Tibial nerve (tissue), 4 donors: Measurements from ENCODE around the gene KLHL24. TPM values are rescaled to one million over a fixed set of nuclear protein-coding genes. Genes with fewer than 3 reads are reported as not detected.
"Not testable (repeated sequence)": the region's sequence is repeated elsewhere in the genome, so short reads cannot be mapped to it uniquely, and the experiment has no call there.

Source experiments
- DNase-seq, 2 donors: peaks; one replicate each; pipeline ENCODE4 v3.0.0-alpha.2; 2019; ENCODE audit warnings: low spot score in 2 of 2
- H3K27ac ChIP-seq, 4 donors: fragments of 200-600 bp; sonication (generic) in 3 of 4; one replicate each; pipeline ENCODE4 v1.5.1; 2017 to 2019; ENCODE audit warnings: mild to moderate bottlenecking in 1 of 4
- H3K27me3 ChIP-seq, 2 donors: fragments of 200-600 bp; sonication (generic) in 1 of 2; one replicate each; pipeline versions ENCODE4 v1.5.1 to v1.6.0; 2017 to 2019
- H3K36me3 ChIP-seq, 3 donors: fragments of 200-600 bp; sonication (generic); one replicate each; pipeline ENCODE4 v1.5.1; 2018 to 2019
- H3K4me1 ChIP-seq, 4 donors: fragments of 200-600 bp; sonication (generic) in 3 of 4; one replicate each; pipeline ENCODE4 v1.5.1; 2017 to 2019
- H3K4me3 ChIP-seq, 4 donors: fragments of 200-600 bp; sonication (generic) in 3 of 4; one replicate each; pipeline ENCODE4 v1.5.1; 2017 to 2019; ENCODE audit warnings: mild to moderate bottlenecking in 1 of 4, moderate library complexity in 1 of 4
- H3K9me3 ChIP-seq, 4 donors: fragments of 200-600 bp; sonication (generic) in 3 of 4; one replicate each; pipeline ENCODE4 v1.5.1; 2017 to 2019
- CTCF ChIP-seq, 5 experiments: fragments of 200-600 bp in 3 of 5; fragments of 450-650 bp in 2 of 5; sonication (generic) in 3 of 5; IDR thresholded peaks; one replicate each; pipeline ENCODE4 v1.5.1; 2016 to 2019; ENCODE audit warnings: antibody characterized with exemption in 5 of 5, mild to moderate bottlenecking in 3 of 5, moderate library complexity in 2 of 5
- EP300 ChIP-seq, 2 donors: sonication (generic); formaldehyde crosslinking; IDR thresholded peaks; one replicate each; pipeline ENCODE4 v1.6.1; 2017; ENCODE audit warnings: antibody characterized with exemption in 2 of 2, mild to moderate bottlenecking in 1 of 2
- POLR2A ChIP-seq, 2 donors: fragments of 450-650 bp; IDR thresholded peaks; one replicate each; pipeline ENCODE4 v1.6.1; 2017; ENCODE audit warnings: antibody characterized with exemption in 2 of 2, mild to moderate bottlenecking in 2 of 2, moderate library complexity in 2 of 2
- WGBS, 2 donors: methylation state at CpG; one replicate each; pipeline ENCODE4 v1.1.5; 2018; 5-methylcytosine and 5-hydroxymethylcytosine counted together
- total RNA-seq, 4 donors: library from RNA; depleted of rRNA; stranded (reverse); fragments of >200 nt; gene quantifications; one replicate each; pipeline ENCODE4 v1.1.0, GENCODE V29; 2016

Gene KLHL24
- total RNA-seq, 4 donors from 2014 or later, result 42.6 to 125 (median 92.5) TPM

- DNase-seq, result no peak
- peaks cover 0 to 11% (median 3%) of the 10 kb centered on the region in 4 donors for H3K4me1 ChIP-seq
- no peaks in the 10 kb centered on the region for H3K27me3 ChIP-seq
- no peaks in the 10 kb centered on the region for H3K9me3 ChIP-seq
- no peak overlapping the region for H3K27ac ChIP-seq
- H3K36me3 ChIP-seq, result no peaks in the 10 kb centered on the region
- H3K4me3 ChIP-seq, result no peak overlapping the region
- TF ChIP-seq POLR2A (IDR thresholded peaks at IDR 0.05), result no peak
- no peak for TF ChIP-seq CTCF (IDR thresholded peaks at IDR 0.05)
- no peak for TF ChIP-seq EP300 (IDR thresholded peaks at IDR 0.05)
Measured at GRCh38 chr3:183631715-183632114, 3.7 kb upstream of the KLHL24 start.

- not testable (repeated sequence) for DNase-seq, H3K4me3 ChIP-seq, H3K27ac ChIP-seq, H3K9me3 ChIP-seq, H3K27me3 ChIP-seq, H3K36me3 ChIP-seq
- WGBS, 2 donors, result 93 to 96% methylated on average over 8 of the region's 8 CpGs
- H3K4me1 ChIP-seq, result peaks cover 0 to 15% (median 7%) of the 10 kb centered on the region in 4 donors
Measured at GRCh38 chr3:183632725-183633124, 2.7 kb upstream of the KLHL24 start.

DNA sequence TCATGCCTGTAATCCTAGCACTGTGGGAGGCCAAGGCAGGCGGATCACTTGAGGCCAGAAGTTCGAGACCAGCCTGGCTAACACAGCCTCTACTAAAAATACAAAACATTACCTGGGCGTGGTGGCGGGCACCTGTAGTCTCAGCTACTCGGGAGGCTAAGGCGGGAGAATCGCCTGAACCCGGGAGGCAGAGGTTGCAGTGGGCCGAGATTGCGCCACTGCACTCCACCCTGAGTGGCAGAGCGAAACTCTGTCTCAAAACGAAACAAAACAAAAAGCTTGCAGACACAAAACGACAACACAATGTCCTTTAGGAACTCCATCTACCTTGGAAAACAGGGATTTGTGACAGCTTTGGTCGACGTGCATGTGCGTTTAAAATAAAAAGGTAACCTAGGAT, 716 bp upstream of the KLHL24 start:
- Histone ChIP-seq H3K36me3 (no peaks in the 10 kb centered on the region), H3K4me1 (peaks cover 0 to 29% (median 10%) of the 10 kb centered on the region in 4 donors), H3K27ac (peak overlapping the region; percentile 98 to 100 (median 100)), H3K27me3 (no peaks in the 10 kb centered on the region), H3K9me3 (no peaks in the 10 kb centered on the region), H3K4me3 (peak overlapping the region; percentile 80 to 97 (median 88))
- no peak for TF ChIP-seq EP300 (IDR thresholded peaks at IDR 0.05)
- no peak for TF ChIP-seq POLR2A (IDR thresholded peaks at IDR 0.05)
- no peak for TF ChIP-seq CTCF (IDR thresholded peaks at IDR 0.05)
- no peak for DNase-seq
- WGBS, 2 donors, result 74 to 77% methylated on average over 16 of the region's 16 CpGs

GRCh38 chr3:183635107-183635430, 354 bp upstream of the KLHL24 start:
- peak overlapping the region; percentile 80 to 97 (median 88) for H3K4me3 ChIP-seq
- TF ChIP-seq POLR2A (IDR thresholded peaks at IDR 0.05) (no peak), CTCF (IDR thresholded peaks at IDR 0.05) (no peak), EP300 (IDR thresholded peaks at IDR 0.05) (no peak)
- no peak for DNase-seq
- H3K27me3 ChIP-seq, result no peaks in the 10 kb centered on the region
- WGBS, 2 donors, result 3% methylated on average over 9 of the region's 9 CpGs
- H3K4me1 ChIP-seq, result peaks cover 0 to 29% (median 10%) of the 10 kb centered on the region in 4 donors
- peak overlapping the region; percentile 98 to 100 (median 100) for H3K27ac ChIP-seq
- no peaks in the 10 kb centered on the region for H3K36me3 ChIP-seq
- no peaks in the 10 kb centered on the region for H3K9me3 ChIP-seq

DNA sequence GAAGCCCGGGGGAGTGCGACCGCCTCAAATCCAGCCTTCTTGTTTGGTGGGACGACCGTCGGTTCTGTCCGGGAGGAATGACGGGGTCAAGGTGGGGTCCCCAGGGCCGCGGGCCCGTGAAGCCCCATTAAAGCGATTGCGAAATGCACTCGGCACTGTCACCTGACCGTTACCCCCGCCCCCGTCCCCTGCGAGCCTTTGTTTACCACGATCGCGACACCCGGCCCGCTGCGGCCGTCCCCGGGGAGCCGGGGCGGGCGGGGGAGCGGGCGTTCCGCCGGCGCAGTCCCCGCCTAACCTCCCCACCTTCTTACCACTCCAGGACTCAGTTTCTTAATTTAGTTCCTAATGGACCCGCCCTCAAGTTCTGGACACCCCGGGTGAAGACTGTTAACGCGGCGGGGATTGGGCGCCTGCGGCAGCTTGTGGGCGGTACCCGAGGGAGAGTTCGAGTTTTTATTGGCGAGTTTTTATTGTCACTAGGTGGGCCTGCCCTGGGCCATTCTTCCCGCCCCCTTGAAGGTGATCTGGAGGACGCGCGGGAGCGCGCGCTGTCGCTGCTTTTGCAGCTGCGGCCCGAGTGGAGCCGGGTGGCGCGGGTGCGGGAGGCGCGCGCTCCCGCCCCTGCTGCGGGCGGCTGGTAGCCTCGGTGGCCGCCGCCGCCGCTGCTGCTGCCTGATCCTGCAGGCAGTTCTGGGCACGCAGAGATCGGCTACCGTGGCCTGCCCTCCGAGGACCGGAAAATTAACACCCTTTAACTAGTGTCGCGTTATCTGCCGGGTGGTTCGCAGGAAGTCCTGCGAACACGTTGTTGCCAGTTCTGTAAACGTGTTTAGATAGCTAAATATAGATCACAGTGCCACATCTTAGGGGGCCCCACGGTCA, 1.0 kb downstream of the KLHL24 start:
- Histone ChIP-seq H3K36me3 (no peaks in the 10 kb centered on the region), H3K27ac (peak overlapping the region; percentile 98 to 100 (median 100)), H3K9me3 (no peaks in the 10 kb centered on the region), H3K4me3 (peak overlapping the region; percentile 80 to 97 (median 88)), H3K4me1 (peaks cover 0 to 29% (median 10%) of the 10 kb centered on the region in 4 donors), H3K27me3 (no peaks in the 10 kb centered on the region)
- TF ChIP-seq CTCF (IDR thresholded peaks at IDR 0.05) (no peak), POLR2A (IDR thresholded peaks at IDR 0.05) (peak; percentile 38 to 63), EP300 (IDR thresholded peaks at IDR 0.05) (peak; percentile 20 to 69)
- 0 to 1% methylated on average over 42 to 81 of the region's 84 CpGs for whole genome bisulfite sequencing, 2 donors
- DNase-seq, result peak; percentile 85 to 88
